HAP-1 (cell line): ENCODE results near the gene SGCA.

Experiments
- DNase-seq, 2 experiments: peaks; one replicate each; pipeline ENCODE4 v3.0.0-alpha.2; 2016 to 2020; ENCODE audit warnings: low spot score in 2 of 2
- H3K27me3 ChIP-seq: fragments of 250-450 bp; sonication (Bioruptor Pico); 2 replicates; pipeline ENCODE4 v1.5.1; 2020; ENCODE audit warnings: low read depth, mild to moderate bottlenecking, moderate library complexity
- H3K36me3 ChIP-seq: fragments of 250-450 bp; sonication (Bioruptor Pico); replicated peaks from 2 replicates; pipeline ENCODE4 v1.5.1; 2020; ENCODE audit warnings: mild to moderate bottlenecking
- H3K4me1 ChIP-seq: fragments of 250-450 bp; sonication (Bioruptor Pico); 2 replicates; pipeline ENCODE4 v1.5.1; 2020; ENCODE audit warnings: mild to moderate bottlenecking
- H3K4me3 ChIP-seq: fragments of 250-450 bp; sonication (Bioruptor Pico); 2 replicates; pipeline ENCODE4 v1.5.1; 2020; ENCODE audit warnings: mild to moderate bottlenecking, moderate library complexity
- H3K9me3 ChIP-seq: fragments of 250-450 bp; sonication (Bioruptor Pico); 2 replicates; pipeline ENCODE4 v1.5.1; 2020; ENCODE audit warnings: mild to moderate bottlenecking, moderate library complexity
- in situ Hi-C: fragments of 300-500 bp; cut with MboI; formaldehyde crosslinking; loops from 3 replicates; pipeline ENCODE4 v1.14.3; 2020; ENCODE audit warnings: low sequenced_read_pairs, inconsistent platforms, mixed read lengths

Gene SGCA

DNA sequence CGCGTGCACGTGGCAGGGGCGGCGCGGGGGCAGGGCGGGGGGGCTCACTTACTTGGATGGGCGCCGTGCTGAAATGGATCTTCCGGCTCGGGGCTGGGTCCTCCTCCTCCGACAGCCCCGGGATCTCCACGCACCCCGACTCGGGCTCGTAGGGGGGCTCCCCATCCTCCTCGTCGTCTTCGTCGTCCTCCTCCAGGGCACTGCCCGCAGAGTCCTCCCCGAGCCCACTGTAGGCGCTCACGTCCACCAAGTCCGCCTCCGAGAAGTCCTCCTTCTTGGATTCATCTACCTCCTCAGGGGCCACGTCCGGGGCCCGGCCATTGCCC, 16.8 kb upstream of the SGCA start:
- in situ Hi-C loops: no loop called here
- Histone ChIP-seq H3K4me3 (peak overlapping the region; percentile 59), H3K4me1 (peaks cover 12% of the 10 kb centered on the region), H3K27me3 (no peaks in the 10 kb centered on the region), H3K9me3 (no peaks in the 10 kb centered on the region), H3K36me3 (peaks cover 13% of the 10 kb centered on the region)
- DNase-seq: no peak

DNA sequence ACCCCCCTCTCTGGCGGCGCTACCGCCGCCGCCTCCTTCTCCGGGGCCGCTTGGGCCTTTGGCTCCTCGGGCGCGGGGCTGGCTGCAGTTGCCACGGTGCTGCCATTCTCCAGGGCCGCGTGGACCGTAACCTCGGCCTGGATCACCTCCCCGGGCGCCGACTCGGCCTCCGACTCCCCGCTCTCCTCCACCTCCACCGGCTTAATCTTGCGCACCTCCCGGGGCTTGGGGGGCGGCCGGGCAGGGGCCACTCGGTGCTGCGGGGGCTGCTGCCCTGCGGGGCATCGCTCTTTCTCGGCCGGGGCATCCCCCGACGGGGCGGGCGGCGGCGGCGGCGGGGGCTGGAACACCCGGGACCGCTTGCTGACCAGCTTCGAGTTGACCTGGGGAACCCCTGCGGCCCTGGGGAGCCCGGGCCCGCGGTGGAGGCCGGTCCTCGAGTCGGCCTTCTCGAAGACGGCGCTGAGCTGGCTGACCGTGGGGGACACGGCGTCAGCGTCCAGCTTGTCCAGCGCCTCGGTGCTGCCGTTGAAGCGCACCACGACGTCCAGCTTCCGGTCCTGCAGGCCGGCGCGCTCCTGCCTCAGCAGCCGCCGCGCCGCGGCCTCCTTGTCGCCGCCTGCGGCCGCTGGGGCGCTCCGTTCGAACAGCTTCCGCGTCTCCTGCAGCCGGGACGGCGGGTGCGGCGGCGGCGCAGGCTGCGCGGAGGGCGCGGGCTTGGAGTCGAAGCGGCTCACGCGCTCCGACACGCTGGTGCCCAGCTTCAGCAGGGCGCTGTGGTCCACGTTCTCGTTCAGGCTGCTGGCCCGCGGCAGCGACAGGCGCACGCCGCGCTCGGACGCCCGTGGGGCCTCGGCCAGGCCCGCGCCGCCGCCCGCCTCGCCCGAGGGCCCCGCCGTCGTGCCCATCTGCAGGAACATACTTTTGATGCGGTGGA, 16.1 kb upstream of the SGCA start:
- Histone ChIP-seq H3K4me1 (peaks cover 12% of the 10 kb centered on the region), H3K27me3 (no peaks in the 10 kb centered on the region), H3K4me3 (peak overlapping the region; percentile 59), H3K9me3 (no peaks in the 10 kb centered on the region), H3K36me3 (peaks cover 6% of the 10 kb centered on the region)
- in situ Hi-C loops: no loop called here
- peak in 1 of 2 experiments; percentile 58 for DNase-seq

GRCh38 chr17:50150354-50151040, 15.3 kb upstream of the SGCA start, which contains the start of gene PPP1R9B:
TSS of gene PPP1R9B (minus strand) at chr17:50150677. CDS start at chr17:50150513, 164 bp downstream.
- peaks cover 16% of the 10 kb centered on the region for H3K4me1 ChIP-seq
- in situ Hi-C loops: no loop called here

GRCh38 chr17:50151041-50151936, 14.5 kb upstream of the SGCA start:
- no peaks in the 10 kb centered on the region for H3K27me3 ChIP-seq
- peak; percentile 87 to 94 for DNase-seq
- H3K4me1 ChIP-seq: peaks cover 24% of the 10 kb centered on the region
- no peaks in the 10 kb centered on the region for H3K36me3 ChIP-seq
- in situ Hi-C loops: no loop called here
- peak overlapping the region; percentile 59 for H3K4me3 ChIP-seq
- H3K9me3 ChIP-seq: no peaks in the 10 kb centered on the region

More at GRCh38 chr17:50150354-50151040, 15.3 kb upstream of the SGCA start, which contains the start of gene PPP1R9B:
- Histone ChIP-seq H3K4me3 (peak within 1 kb of the TSS; percentile 59), H3K27me3 (no peaks in the 10 kb centered on the region), H3K9me3 (no peaks in the 10 kb centered on the region), H3K36me3 (no peaks in the 10 kb centered on the region; the same call in 1 of the 2 replicates)
- DNase-seq: peak in 1 of 2 experiments; percentile 33

DNA sequence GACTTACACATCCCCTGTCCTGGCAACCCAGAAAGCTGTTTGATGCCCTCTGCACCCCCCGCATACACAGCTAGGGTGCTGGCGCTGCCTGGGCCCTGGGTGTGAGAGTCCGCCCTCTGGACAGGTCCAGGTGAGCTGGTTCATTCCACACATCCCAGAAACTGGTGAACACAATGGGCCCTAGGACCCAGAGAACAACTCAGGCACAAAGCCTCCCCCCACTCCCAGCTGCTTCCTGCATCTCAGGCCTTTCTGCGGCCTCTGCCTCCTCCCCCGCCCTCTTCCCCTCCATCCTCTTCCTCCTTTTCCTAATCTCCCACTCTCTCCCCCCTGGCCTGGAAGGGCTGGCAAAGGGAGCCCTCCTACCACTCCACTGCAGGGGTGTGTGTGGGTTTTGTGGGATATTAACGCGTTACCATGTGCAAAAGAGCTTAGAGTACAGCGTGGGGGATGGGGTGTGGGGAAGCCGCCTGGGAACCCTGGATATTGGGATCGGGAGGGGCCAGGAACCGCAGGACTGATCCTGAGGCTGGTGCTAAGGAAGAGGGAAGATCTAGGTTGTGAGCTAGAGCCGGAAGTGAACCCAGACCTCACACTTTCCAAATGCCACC, 13.8 kb upstream of the SGCA start:
- DNase-seq: peak; percentile 91 to 92
- H3K9me3 ChIP-seq: no peaks in the 10 kb centered on the region
- no peaks in the 10 kb centered on the region for H3K36me3 ChIP-seq
- in situ Hi-C loops: no loop called here
- peak overlapping the region; percentile 59 for H3K4me3 ChIP-seq
- H3K4me1 ChIP-seq: peaks cover 24% of the 10 kb centered on the region
- no peaks in the 10 kb centered on the region for H3K27me3 ChIP-seq

DNA sequence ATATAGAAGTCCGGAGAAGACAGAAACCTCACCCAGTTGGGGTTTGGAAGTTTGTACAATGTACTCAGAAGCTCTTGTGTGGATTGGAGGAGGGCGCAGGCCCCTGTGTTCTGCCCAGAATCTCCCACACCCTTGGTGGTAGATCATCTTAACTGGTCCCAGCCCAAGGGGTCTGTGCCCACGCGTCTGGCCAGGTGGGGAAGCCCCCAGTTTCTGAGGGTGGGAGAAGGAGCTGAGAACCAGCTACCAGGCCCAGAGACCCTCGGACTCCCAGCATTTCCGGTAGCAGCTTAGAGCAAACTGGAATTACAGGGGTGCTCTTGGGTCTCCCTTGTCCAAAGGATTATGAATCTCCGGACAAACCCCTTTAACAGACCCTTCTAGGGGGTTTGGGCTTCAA, 13.1 kb upstream of the SGCA start:
- in situ Hi-C loops: no loop called here

GRCh38 chr17:50153650-50154575, 11.9 kb upstream of the SGCA start:
- in situ Hi-C loops: no loop called here
- H3K27me3 ChIP-seq: no peaks in the 10 kb centered on the region
- no peaks in the 10 kb centered on the region for H3K36me3 ChIP-seq
- no peaks in the 10 kb centered on the region for H3K9me3 ChIP-seq
- H3K4me3 ChIP-seq: no peak overlapping the region
- no peak for DNase-seq
- H3K4me1 ChIP-seq: peaks cover 24% of the 10 kb centered on the region

More for the DNA sequence above, 13.1 kb upstream of the SGCA start:
- Histone ChIP-seq H3K4me1 (peaks cover 24% of the 10 kb centered on the region), H3K9me3 (no peaks in the 10 kb centered on the region), H3K4me3 (peak overlapping the region; percentile 59), H3K36me3 (no peaks in the 10 kb centered on the region), H3K27me3 (no peaks in the 10 kb centered on the region)
- DNase-seq: no peak

DNA sequence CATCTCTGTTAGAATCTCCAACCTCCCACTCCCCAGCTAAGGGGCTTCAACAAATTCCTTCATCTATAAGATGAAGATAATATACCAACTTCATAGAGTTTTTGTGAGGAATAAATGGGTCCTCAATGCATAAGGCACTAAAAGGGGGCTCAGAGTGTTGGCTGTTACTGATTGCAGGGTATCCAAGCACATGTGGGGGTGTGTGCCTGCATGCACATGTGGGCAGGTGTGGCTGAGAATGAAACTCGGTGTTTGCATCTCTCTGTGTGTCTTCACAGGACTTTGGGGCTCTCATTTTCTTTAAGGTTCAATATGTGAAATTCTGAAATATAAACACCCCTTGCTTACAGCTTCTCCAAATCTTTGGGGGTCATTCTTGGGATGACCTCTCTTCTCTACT, 11.2 kb upstream of the SGCA start:
- in situ Hi-C loops: no loop called here
- Histone ChIP-seq H3K4me1 (peaks cover 24% of the 10 kb centered on the region), H3K36me3 (no peaks in the 10 kb centered on the region), H3K4me3 (no peak overlapping the region), H3K27me3 (no peaks in the 10 kb centered on the region), H3K9me3 (no peaks in the 10 kb centered on the region)
- no peak for DNase-seq

DNA sequence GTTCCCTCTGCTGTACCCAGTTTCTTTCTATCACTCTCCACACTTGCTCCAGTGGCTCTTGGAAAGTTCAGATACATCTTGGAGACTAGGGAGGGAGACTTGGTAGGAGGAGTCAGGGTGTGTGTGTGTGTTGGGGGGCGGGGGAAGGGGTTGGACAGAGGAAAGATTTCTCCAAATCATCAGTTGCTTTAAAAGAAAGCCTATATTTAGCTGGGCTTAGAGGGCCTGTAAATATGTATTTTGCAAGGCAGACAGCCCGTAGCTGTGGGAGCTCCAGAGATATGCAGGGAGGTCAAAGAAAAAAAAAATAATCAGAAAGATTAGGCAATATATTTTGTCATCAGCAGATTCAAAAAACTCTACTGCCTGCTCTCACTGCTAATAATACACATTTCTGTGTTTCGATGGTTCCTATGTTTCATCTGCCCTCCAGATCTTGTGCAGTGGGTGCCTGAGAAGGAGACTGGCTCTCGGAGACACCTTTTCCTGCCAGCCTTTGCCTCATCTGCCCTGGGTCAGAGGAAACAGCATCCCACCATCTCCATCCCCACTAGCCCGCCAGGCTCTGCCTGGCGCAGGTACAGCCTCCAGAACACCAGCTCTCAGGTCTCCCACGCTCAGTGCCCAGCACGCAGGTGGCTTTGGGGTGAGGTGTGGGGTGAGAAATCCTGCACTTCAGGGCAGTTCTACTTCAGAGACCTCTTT, 10.5 kb upstream of the SGCA start:
- H3K36me3 ChIP-seq: no peaks in the 10 kb centered on the region
- H3K4me1 ChIP-seq: peaks cover 24% of the 10 kb centered on the region
- in situ Hi-C loops: no loop called here
- no peaks in the 10 kb centered on the region for H3K27me3 ChIP-seq
- no peak overlapping the region for H3K4me3 ChIP-seq
- peak in 1 of 2 experiments; percentile 54 for DNase-seq
- H3K9me3 ChIP-seq: no peaks in the 10 kb centered on the region

GRCh38 chr17:50157891-50158290, 7.9 kb upstream of the SGCA start:
- no peaks in the 10 kb centered on the region for H3K36me3 ChIP-seq
- DNase-seq: no peak
- in situ Hi-C loops: no loop called here

GRCh38 chr17:50161023-50161910, 4.5 kb upstream of the SGCA start:
- Histone ChIP-seq H3K9me3 (no peaks in the 10 kb centered on the region), H3K27me3 (no peaks in the 10 kb centered on the region), H3K4me3 (peak overlapping the region; percentile 32), H3K36me3 (no peaks in the 10 kb centered on the region), H3K4me1 (peaks cover 8% of the 10 kb centered on the region; the same call in 1 of the 2 replicates)
- in situ Hi-C loops: no loop called here
- peak; percentile 90 to 96 for DNase-seq

More at GRCh38 chr17:50157891-50158290, 7.9 kb upstream of the SGCA start:
- no peaks in the 10 kb centered on the region for H3K9me3 ChIP-seq
- no peaks in the 10 kb centered on the region for H3K27me3 ChIP-seq
- no peak overlapping the region for H3K4me3 ChIP-seq
- H3K4me1 ChIP-seq: peaks cover 20% of the 10 kb centered on the region
